ENCODE data around the gene CELSR3. TPM values are rescaled to one million over a fixed set of nuclear protein-coding genes. Genes with fewer than 3 reads are reported as not detected.

CELSR3 gene
- total RNA-seq, 1 experiment from 2014 or later, result 17.6 TPM

GRCh38 chr3:48596676-48597407 is 65.8 kb downstream of the CELSR3 start:
- no peaks in the 10 kb centered on the region for H3K9me3 Mint-ChIP-seq (ENCODE audit: unreplicated experiment)
- H3K36me3 Mint-ChIP-seq (ENCODE audit: insufficient read depth, unreplicated experiment), result peaks cover 35% of the 10 kb centered on the region
- no TSS peak for BruUV-seq (replicated peaks)
- H3K4me1 Mint-ChIP-seq (ENCODE audit: insufficient read depth, unreplicated experiment), result peaks cover 49% of the 10 kb centered on the region
- ChIA-PET CTCF (interaction anchor here (0.7 to 2.5 kb wide), 6 partner anchors 15 to 123 kb away, joined by 3 to 22 read pairs (median 5); partner anchors contain the start of gene SLC26A6), POLR2A (interaction anchor here (0.6 to 8.9 kb wide), 18 partner anchors 10 to 164 kb away, joined by 3 to 107 read pairs (median 8); partner anchors contain the start of genes ATRIP, CCDC51, CELSR3 and IP6K2)
- intact Hi-C loops (cut with micrococcal nuclease), result no loop called here
- peak overlapping the region; percentile 68 for H3K27ac Mint-ChIP-seq (ENCODE audit: low read depth, unreplicated experiment)
- no peak overlapping the region for H3K4me3 Mint-ChIP-seq (ENCODE audit: unreplicated experiment)
- no peaks in the 10 kb centered on the region for H3K27me3 Mint-ChIP-seq (ENCODE audit: insufficient read depth, unreplicated experiment)
- DNase-seq (ENCODE audit: unreplicated experiment), result no peak
- TF ChIP-seq, protein P1, sequence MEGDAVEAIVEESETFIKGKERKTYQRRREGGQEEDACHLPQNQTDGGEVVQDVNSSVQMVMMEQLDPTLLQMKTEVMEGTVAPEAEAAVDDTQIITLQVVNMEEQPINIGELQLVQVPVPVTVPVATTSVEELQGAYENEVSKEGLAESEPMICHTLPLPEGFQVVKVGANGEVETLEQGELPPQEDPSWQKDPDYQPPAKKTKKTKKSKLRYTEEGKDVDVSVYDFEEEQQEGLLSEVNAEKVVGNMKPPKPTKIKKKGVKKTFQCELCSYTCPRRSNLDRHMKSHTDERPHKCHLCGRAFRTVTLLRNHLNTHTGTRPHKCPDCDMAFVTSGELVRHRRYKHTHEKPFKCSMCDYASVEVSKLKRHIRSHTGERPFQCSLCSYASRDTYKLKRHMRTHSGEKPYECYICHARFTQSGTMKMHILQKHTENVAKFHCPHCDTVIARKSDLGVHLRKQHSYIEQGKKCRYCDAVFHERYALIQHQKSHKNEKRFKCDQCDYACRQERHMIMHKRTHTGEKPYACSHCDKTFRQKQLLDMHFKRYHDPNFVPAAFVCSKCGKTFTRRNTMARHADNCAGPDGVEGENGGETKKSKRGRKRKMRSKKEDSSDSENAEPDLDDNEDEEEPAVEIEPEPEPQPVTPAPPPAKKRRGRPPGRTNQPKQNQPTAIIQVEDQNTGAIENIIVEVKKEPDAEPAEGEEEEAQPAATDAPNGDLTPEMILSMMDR (IDR thresholded peaks at IDR 0.05; ENCODE audit: unreplicated experiment), result no peak

DNA sequence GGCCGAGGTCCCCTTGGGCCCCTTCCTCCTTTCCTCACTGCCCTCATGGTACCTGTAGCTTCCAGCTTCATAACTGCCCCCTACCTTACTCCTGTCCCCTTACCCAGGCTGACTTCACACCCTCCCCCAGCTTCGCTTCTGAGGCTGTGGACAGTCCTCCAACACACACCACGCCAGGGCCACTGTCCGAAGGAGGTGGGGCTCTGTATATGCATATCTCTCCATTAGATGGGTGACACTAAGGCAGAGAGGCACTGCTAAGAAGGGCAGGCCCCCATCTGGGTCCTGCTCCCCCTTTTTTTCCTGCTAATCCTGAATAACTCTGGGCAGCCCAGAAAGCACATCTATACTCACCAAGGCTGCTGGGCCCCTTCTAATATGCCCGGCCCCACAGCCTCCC is 66.5 kb downstream of the CELSR3 start:
- H3K9me3 Mint-ChIP-seq (ENCODE audit: unreplicated experiment), result no peaks in the 10 kb centered on the region
- H3K27ac Mint-ChIP-seq (ENCODE audit: low read depth, unreplicated experiment), result peak overlapping the region; percentile 68
- no peak for DNase-seq (ENCODE audit: unreplicated experiment)
- TF ChIP-seq, protein P1 (IDR thresholded peaks at IDR 0.05; ENCODE audit: unreplicated experiment), result no peak
- H3K27me3 Mint-ChIP-seq (ENCODE audit: insufficient read depth, unreplicated experiment), result no peaks in the 10 kb centered on the region
- intact Hi-C loops (cut with micrococcal nuclease), result no loop called here
- peak overlapping the region; percentile 48 for H3K4me3 Mint-ChIP-seq (ENCODE audit: unreplicated experiment)
- H3K36me3 Mint-ChIP-seq (ENCODE audit: insufficient read depth, unreplicated experiment), result peaks cover 32% of the 10 kb centered on the region
- CTCF ChIA-PET, result interaction anchor here (0.7 to 1.0 kb wide), 2 partner anchors 19 to 38 kb away, joined by 3 to 11 read pairs; no protein-coding TSS in a partner anchor
- peaks cover 50% of the 10 kb centered on the region for H3K4me1 Mint-ChIP-seq (ENCODE audit: insufficient read depth, unreplicated experiment)
- no TSS peak for BruUV-seq (replicated peaks)
- POLR2A ChIA-PET, result interaction anchor here (0.6 to 8.9 kb wide), 13 partner anchors 10 to 156 kb away, joined by 3 to 107 read pairs (median 6); partner anchors contain the start of genes CCDC51, CELSR3, PFKFB4 and SLC26A6

DNA sequence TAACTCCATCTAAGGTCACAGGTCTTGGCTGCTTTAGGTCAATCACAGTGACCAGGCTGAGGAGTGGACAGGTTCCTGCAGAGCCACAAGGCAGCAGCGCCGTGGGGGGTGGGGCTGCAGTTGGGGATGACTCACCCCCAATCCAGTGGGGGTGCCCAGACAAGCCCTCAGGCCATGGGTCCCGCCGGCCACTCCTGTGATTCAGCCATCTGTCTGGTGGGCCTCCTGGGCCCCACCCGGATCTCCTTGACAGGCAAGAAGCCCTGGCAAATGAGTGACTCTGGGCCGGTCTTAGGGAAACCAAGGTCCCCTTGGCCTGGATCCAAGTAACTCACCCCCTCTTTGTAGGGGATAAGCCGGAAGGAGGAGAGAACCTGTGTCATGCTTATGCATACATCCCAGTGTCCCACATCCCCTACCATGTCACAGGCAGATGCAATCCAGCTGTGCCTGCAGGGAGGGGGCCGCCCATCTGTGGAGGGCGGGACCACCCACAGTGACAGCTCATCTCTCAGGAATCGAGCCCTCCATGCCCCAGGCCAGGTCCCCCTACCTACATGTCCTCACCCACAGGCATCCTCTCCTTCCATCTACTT is 67.1 kb downstream of the CELSR3 start:
- Mint-ChIP-seq H3K4me1 (ENCODE audit: insufficient read depth, unreplicated experiment) (peaks cover 51% of the 10 kb centered on the region), H3K36me3 (ENCODE audit: insufficient read depth, unreplicated experiment) (peaks cover 30% of the 10 kb centered on the region), H3K4me3 (ENCODE audit: unreplicated experiment) (peak overlapping the region; percentile 48), H3K27me3 (ENCODE audit: insufficient read depth, unreplicated experiment) (no peaks in the 10 kb centered on the region), H3K9me3 (ENCODE audit: unreplicated experiment) (no peaks in the 10 kb centered on the region), H3K27ac (ENCODE audit: low read depth, unreplicated experiment) (peak overlapping the region; percentile 68)
- BruUV-seq (replicated peaks), result no TSS peak
- intact Hi-C loops (cut with micrococcal nuclease), result no loop called here
- CTCF ChIA-PET, result no interaction called here
- peak; percentile 85 for DNase-seq (ENCODE audit: unreplicated experiment)
- TF ChIP-seq, protein P1 (IDR thresholded peaks at IDR 0.05; ENCODE audit: unreplicated experiment), result no peak
- POLR2A ChIA-PET, result interaction anchor here (0.6 to 8.9 kb wide), 12 partner anchors 11 to 372 kb away, joined by 3 to 107 read pairs (median 6); partner anchors contain the start of genes CAMP, CCDC51, CELSR3 and PFKFB4

- CTCF ChIA-PET, result interaction anchor here (0.5 to 1.0 kb wide), 3 partner anchors 14 to 71 kb away, joined by 3 to 7 read pairs (median 4); no protein-coding TSS in a partner anchor
- intact Hi-C loops (cut with micrococcal nuclease), result no loop called here
- peak within 1 kb of the TSS; percentile 68 for H3K27ac Mint-ChIP-seq (ENCODE audit: low read depth, unreplicated experiment)
- DNase-seq (ENCODE audit: unreplicated experiment), result no peak
- POLR2A ChIA-PET, result interaction anchor here (0.9 to 8.9 kb wide), 8 partner anchors 14 to 155 kb away, joined by 3 to 107 read pairs (median 4); partner anchors contain the start of genes CCDC51, IP6K2, PFKFB4 and SLC26A6
- peaks cover 49% of the 10 kb centered on the region for H3K4me1 Mint-ChIP-seq (ENCODE audit: insufficient read depth, unreplicated experiment)
- no TSS peak for BruUV-seq (replicated peaks)
- H3K27me3 Mint-ChIP-seq (ENCODE audit: insufficient read depth, unreplicated experiment), result no peaks in the 10 kb centered on the region
- no peaks in the 10 kb centered on the region for H3K9me3 Mint-ChIP-seq (ENCODE audit: unreplicated experiment)
- TF ChIP-seq, protein P1 (IDR thresholded peaks at IDR 0.05; ENCODE audit: unreplicated experiment), result no peak
- H3K36me3 Mint-ChIP-seq (ENCODE audit: insufficient read depth, unreplicated experiment), result peaks cover 28% of the 10 kb centered on the region
- H3K4me3 Mint-ChIP-seq (ENCODE audit: unreplicated experiment), result peak within 1 kb of the TSS; percentile 48
Measured at GRCh38 chr3:48595075-48595525, 67.6 kb downstream of the CELSR3 start, which contains the start of gene COL7A1. TSS of gene COL7A1 (minus strand) at chr3:48595329. CDS start at chr3:48595159, 170 bp downstream.

All from MCF 10A (cell line).